SU-DHL-6 (cell line): ENCODE measurements around the gene PRMT3.

Source experiments
- H2AFZ ChIP-seq: fragments of 200-600 bp; sonication (generic); 2 replicates; pipeline ENCODE4 v1.6.1; 2014; ENCODE audit warnings: low read depth, mild to moderate bottlenecking, moderate library complexity, mixed read lengths, antibody characterized with exemption, low read length; ENCODE audit not compliant: severe bottlenecking
- H3F3A ChIP-seq: fragments of 200-600 bp; shearing (Covaris generic); 2 replicates; pipeline ENCODE4 v1.6.0; 2016; ENCODE audit warnings: antibody characterized with exemption, mild to moderate bottlenecking; ENCODE audit not compliant: insufficient read depth
- H3K27ac ChIP-seq: fragments of 200-600 bp; sonication (generic); 2 replicates; pipeline ENCODE4 v1.5.1; 2016; ENCODE audit warnings: low read depth, mild to moderate bottlenecking, low read length, moderate library complexity, mixed read lengths
- H3K27me3 ChIP-seq: fragments of 200-600 bp; sonication (generic), shearing (Covaris generic); 2 replicates; pipeline ENCODE4 v1.6.0; 2014; ENCODE audit warnings: mild to moderate bottlenecking, low read length
- H3K36me3 ChIP-seq: fragments of 200-600 bp; sonication (generic); 2 replicates; pipeline ENCODE4 v1.6.1; 2014; ENCODE audit warnings: mild to moderate bottlenecking, low read length, mixed read lengths
- H3K4me2 ChIP-seq: fragments of 300-600, 200-600 bp; shearing (Covaris generic), sonication (generic); 2 replicates; pipeline ENCODE4 v1.6.0; 2014; ENCODE audit warnings: low read length, low read depth, mild to moderate bottlenecking; ENCODE audit not compliant: poor library complexity, severe bottlenecking
- H3K4me3 ChIP-seq: fragments of 200-600 bp; sonication (generic); 2 replicates; pipeline ENCODE4 v1.5.1; 2014; ENCODE audit warnings: antibody characterized with exemption, low read length, mild to moderate bottlenecking, mixed read lengths; ENCODE audit not compliant: insufficient read depth, poor library complexity, severe bottlenecking
- H3K79me2 ChIP-seq: fragments of 200-600 bp; sonication (generic); 2 replicates; pipeline ENCODE4 v1.6.1; 2014; ENCODE audit warnings: mild to moderate bottlenecking, low read length, moderate library complexity; ENCODE audit not compliant: insufficient read depth
- H3K9ac ChIP-seq: fragments of 200-600 bp; sonication (generic); 2 replicates; pipeline ENCODE4 v1.7.0; 2014; ENCODE audit warnings: mild to moderate bottlenecking, low read length
- H3K9me2 ChIP-seq: fragments of 200-600 bp; sonication (generic); replicated peaks from 2 replicates; pipeline ENCODE4 v1.6.1; 2014; ENCODE audit warnings: low read length; ENCODE audit not compliant: insufficient read depth
- H3K9me3 ChIP-seq: fragments of 200-600 bp; sonication (generic); 2 replicates; pipeline ENCODE4 v1.6.1; 2014; ENCODE audit warnings: low read length, mixed read lengths; ENCODE audit not compliant: insufficient read depth
- H4K20me1 ChIP-seq: fragments of 200-600 bp; sonication (generic); 2 replicates; pipeline ENCODE4 v1.6.1; 2014; ENCODE audit warnings: low read depth, mild to moderate bottlenecking, antibody characterized with exemption, low read length, moderate library complexity, mixed read lengths
- CTCF ChIP-seq: fragments of 200-600 bp; sonication (generic); IDR thresholded peaks from one replicate; pipeline ENCODE4 v1.5.1; 2017; ENCODE audit warnings: antibody characterized with exemption, mild to moderate bottlenecking, low read length, moderate library complexity; ENCODE audit not compliant: insufficient read depth, poor library complexity, severe bottlenecking
- EZH2phosphoT487 ChIP-seq: fragments of 200-600 bp; sonication (generic), shearing (Covaris generic); conservative IDR thresholded peaks from 2 replicates; pipeline ENCODE4 v1.6.1; 2018; ENCODE audit warnings: mild to moderate bottlenecking, antibody characterized with exemption, low read length, moderate library complexity, mixed read lengths

Gene PRMT3

GRCh38 chr11:20536784-20537183, 149.3 kb downstream of the PRMT3 start:
- H3K9ac ChIP-seq: no peak overlapping the region
- H3K9me3 ChIP-seq: no peaks in the 10 kb centered on the region
- H4K20me1 ChIP-seq: no peaks in the 10 kb centered on the region
- H3K27ac ChIP-seq: no peak overlapping the region
- H3K4me2 ChIP-seq: no peak overlapping the region
- no peaks in the 10 kb centered on the region for H3K9me2 ChIP-seq
- no peaks in the 10 kb centered on the region for H3K27me3 ChIP-seq
- no peaks in the 10 kb centered on the region for H3F3A ChIP-seq
- no peaks in the 10 kb centered on the region for H3K79me2 ChIP-seq
- TF ChIP-seq CTCF (no peak), EZH2phosphoT487 (no peak)
- no peak overlapping the region for H2AFZ ChIP-seq
- H3K4me3 ChIP-seq: no peak overlapping the region
- no peaks in the 10 kb centered on the region for H3K36me3 ChIP-seq

- H3K27me3 ChIP-seq: no peaks in the 10 kb centered on the region
- no peaks in the 10 kb centered on the region for H3K79me2 ChIP-seq
- H3K4me2 ChIP-seq: no peak overlapping the region
- no peak overlapping the region for H3K27ac ChIP-seq
- TF ChIP-seq EZH2phosphoT487 (no peak), CTCF (no peak)
- H3K9me3 ChIP-seq: no peaks in the 10 kb centered on the region
- no peaks in the 10 kb centered on the region for H4K20me1 ChIP-seq
- no peaks in the 10 kb centered on the region for H3F3A ChIP-seq
- H2AFZ ChIP-seq: no peak overlapping the region
- no peak overlapping the region for H3K9ac ChIP-seq
- no peak overlapping the region for H3K4me3 ChIP-seq
- H3K9me2 ChIP-seq: no peaks in the 10 kb centered on the region
- no peaks in the 10 kb centered on the region for H3K36me3 ChIP-seq
Measured at GRCh38 chr11:20541503-20541902, 154.0 kb downstream of the PRMT3 start.

- no peaks in the 10 kb centered on the region for H3K79me2 ChIP-seq
- no peak overlapping the region for H3K4me2 ChIP-seq
- no peaks in the 10 kb centered on the region for H3K27me3 ChIP-seq
- no peak overlapping the region for H3K9ac ChIP-seq
- no peaks in the 10 kb centered on the region for H3K36me3 ChIP-seq
- no peaks in the 10 kb centered on the region for H3F3A ChIP-seq
- no peak overlapping the region for H3K4me3 ChIP-seq
- no peaks in the 10 kb centered on the region for H4K20me1 ChIP-seq
- no peak for TF ChIP-seq EZH2phosphoT487
- TF ChIP-seq CTCF: no peak
- no peak overlapping the region for H2AFZ ChIP-seq
- no peaks in the 10 kb centered on the region for H3K9me2 ChIP-seq
- no peak overlapping the region for H3K27ac ChIP-seq
- no peaks in the 10 kb centered on the region for H3K9me3 ChIP-seq
Measured at GRCh38 chr11:20544603-20545237, 157.2 kb downstream of the PRMT3 start.
